Measurements from ENCODE around the gene HSD3B2.

The HSD3B2 gene

GRCh38 chr1:119387858-119388257 lies 27.1 kb upstream of the HSD3B2 start:
- Histone ChIP-seq H3K36me3 (ENCODE audit: insufficient read depth, low read length) (no peaks in the 10 kb centered on the region), H3K4me3 (no peak overlapping the region), H3K9me3 (ENCODE audit: low read depth, low read length) (no peaks in the 10 kb centered on the region), H3K27ac (no peak overlapping the region), H3K9ac (ENCODE audit: insufficient read length) (no peak overlapping the region)
- TF ChIP-seq FOXP2 (optimal IDR thresholded peaks at IDR 0.05; ENCODE audit: control extremely low read depth, extremely low read length, insufficient read depth) (no peak), POLR2AphosphoS5 (IDR thresholded peaks at IDR 0.05; ENCODE audit: borderline replicate concordance, low read depth, low read length) (no peak), EZH2 (IDR thresholded peaks at IDR 0.05) (no peak)
- DNase-seq (ENCODE audit: low read depth, low spot score): no peak

- no peak for DNase-seq (ENCODE audit: low read depth, low spot score)
- TF ChIP-seq FOXP2 (optimal IDR thresholded peaks at IDR 0.05; ENCODE audit: control extremely low read depth, extremely low read length, insufficient read depth) (no peak), POLR2AphosphoS5 (IDR thresholded peaks at IDR 0.05; ENCODE audit: borderline replicate concordance, low read depth, low read length) (no peak), EZH2 (IDR thresholded peaks at IDR 0.05) (no peak)
- Histone ChIP-seq H3K27ac (no peak overlapping the region), H3K36me3 (ENCODE audit: insufficient read depth, low read length) (no peaks in the 10 kb centered on the region), H3K9ac (ENCODE audit: insufficient read length) (no peak overlapping the region), H3K4me3 (no peak overlapping the region), H3K9me3 (ENCODE audit: low read depth, low read length) (no peaks in the 10 kb centered on the region)
Observed at GRCh38 chr1:119388450-119388849, 26.5 kb upstream of the HSD3B2 start.

GRCh38 chr1:119390526-119390925 lies 24.4 kb upstream of the HSD3B2 start:
- no peak overlapping the region for H3K4me3 ChIP-seq
- H3K27ac ChIP-seq: no peak overlapping the region
- no peaks in the 10 kb centered on the region for H3K9me3 ChIP-seq (ENCODE audit: low read depth, low read length)
- DNase-seq (ENCODE audit: low read depth, low spot score): no peak
- no peaks in the 10 kb centered on the region for H3K36me3 ChIP-seq (ENCODE audit: insufficient read depth, low read length)
- TF ChIP-seq FOXP2 (optimal IDR thresholded peaks at IDR 0.05; ENCODE audit: control extremely low read depth, extremely low read length, insufficient read depth): no peak
- no peak for TF ChIP-seq POLR2AphosphoS5 (IDR thresholded peaks at IDR 0.05; ENCODE audit: borderline replicate concordance, low read depth, low read length)
- TF ChIP-seq EZH2 (IDR thresholded peaks at IDR 0.05): no peak
- H3K9ac ChIP-seq (ENCODE audit: insufficient read length): no peak overlapping the region

GRCh38 chr1:119391749-119392148 lies 23.2 kb upstream of the HSD3B2 start:
- Histone ChIP-seq H3K9ac (ENCODE audit: insufficient read length) (no peak overlapping the region), H3K27ac (no peak overlapping the region), H3K4me3 (no peak overlapping the region), H3K9me3 (ENCODE audit: low read depth, low read length) (no peaks in the 10 kb centered on the region), H3K36me3 (ENCODE audit: insufficient read depth, low read length) (no peaks in the 10 kb centered on the region)
- TF ChIP-seq POLR2AphosphoS5 (IDR thresholded peaks at IDR 0.05; ENCODE audit: borderline replicate concordance, low read depth, low read length) (no peak), FOXP2 (optimal IDR thresholded peaks at IDR 0.05; ENCODE audit: control extremely low read depth, extremely low read length, insufficient read depth) (no peak), EZH2 (IDR thresholded peaks at IDR 0.05) (no peak)
- DNase-seq (ENCODE audit: low read depth, low spot score): no peak

- no peak for DNase-seq (ENCODE audit: low read depth, low spot score)
- H3K36me3 ChIP-seq (ENCODE audit: insufficient read depth, low read length): no peaks in the 10 kb centered on the region
- no peaks in the 10 kb centered on the region for H3K9me3 ChIP-seq (ENCODE audit: low read depth, low read length)
- TF ChIP-seq EZH2 (IDR thresholded peaks at IDR 0.05) (no peak), FOXP2 (optimal IDR thresholded peaks at IDR 0.05; ENCODE audit: control extremely low read depth, extremely low read length, insufficient read depth) (no peak), POLR2AphosphoS5 (IDR thresholded peaks at IDR 0.05; ENCODE audit: borderline replicate concordance, low read depth, low read length) (no peak)
- H3K27ac ChIP-seq: no peak overlapping the region
- H3K9ac ChIP-seq (ENCODE audit: insufficient read length): no peak overlapping the region
- H3K4me3 ChIP-seq: no peak overlapping the region
Observed at GRCh38 chr1:119394085-119394484, 20.9 kb upstream of the HSD3B2 start.

DNA sequence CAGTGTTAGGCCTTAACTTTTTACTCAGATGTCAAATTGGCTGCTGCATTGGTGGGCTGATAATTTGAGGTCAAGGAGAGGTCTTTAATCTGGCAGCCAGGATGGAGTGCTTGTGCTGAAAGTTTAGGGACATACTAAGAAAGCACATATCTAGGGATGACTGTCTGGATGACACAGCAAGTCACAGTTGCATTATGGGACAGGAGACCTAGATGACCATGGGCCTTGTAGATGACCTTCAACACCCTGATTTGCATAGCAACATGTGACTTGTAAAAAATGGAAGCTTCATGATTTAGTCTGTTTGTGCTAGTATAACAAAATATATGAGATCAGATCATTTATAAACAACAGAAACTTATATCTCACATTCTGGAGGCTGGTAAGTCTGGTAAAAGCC lies 18.0 kb upstream of the HSD3B2 start:
- Histone ChIP-seq H3K36me3 (ENCODE audit: insufficient read depth, low read length) (no peaks in the 10 kb centered on the region), H3K27ac (no peak overlapping the region), H3K4me3 (no peak overlapping the region), H3K9ac (ENCODE audit: insufficient read length) (no peak overlapping the region), H3K9me3 (ENCODE audit: low read depth, low read length) (no peaks in the 10 kb centered on the region)
- TF ChIP-seq EZH2 (IDR thresholded peaks at IDR 0.05): no peak
- TF ChIP-seq FOXP2 (optimal IDR thresholded peaks at IDR 0.05; ENCODE audit: control extremely low read depth, extremely low read length, insufficient read depth): no peak
- TF ChIP-seq POLR2AphosphoS5 (IDR thresholded peaks at IDR 0.05; ENCODE audit: borderline replicate concordance, low read depth, low read length): no peak
- DNase-seq (ENCODE audit: low read depth, low spot score): no peak

- DNase-seq (ENCODE audit: low read depth, low spot score): no peak
- TF ChIP-seq EZH2 (IDR thresholded peaks at IDR 0.05) (no peak), FOXP2 (optimal IDR thresholded peaks at IDR 0.05; ENCODE audit: control extremely low read depth, extremely low read length, insufficient read depth) (no peak), POLR2AphosphoS5 (IDR thresholded peaks at IDR 0.05; ENCODE audit: borderline replicate concordance, low read depth, low read length) (no peak)
- H3K36me3 ChIP-seq (ENCODE audit: insufficient read depth, low read length): no peaks in the 10 kb centered on the region
- H3K9ac ChIP-seq (ENCODE audit: insufficient read length): no peak overlapping the region
- H3K9me3 ChIP-seq (ENCODE audit: low read depth, low read length): no peaks in the 10 kb centered on the region
- H3K27ac ChIP-seq: no peak overlapping the region
- H3K4me3 ChIP-seq: no peak overlapping the region
Observed at GRCh38 chr1:119397986-119398385, 17.0 kb upstream of the HSD3B2 start.

DNA sequence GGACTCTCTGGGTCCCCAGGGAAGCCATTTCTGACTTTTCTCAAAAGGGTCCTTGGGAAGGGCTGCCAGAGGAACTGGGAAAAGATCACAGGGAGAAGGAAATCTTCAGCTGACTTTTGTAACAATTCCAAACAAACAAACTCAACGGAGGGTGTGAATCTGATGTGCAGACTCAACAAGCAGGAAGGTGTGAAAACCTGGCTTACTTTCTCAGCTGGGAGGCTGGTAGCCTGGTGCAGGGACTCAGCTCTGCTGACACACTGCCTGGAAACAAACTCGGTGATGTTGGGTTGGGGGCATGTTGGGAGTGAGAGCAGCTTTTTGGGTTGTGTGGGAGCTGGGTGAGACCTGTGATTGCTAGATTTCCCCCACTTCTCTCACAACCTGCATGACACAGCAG lies 10.2 kb upstream of the HSD3B2 start:
- no peak for DNase-seq (ENCODE audit: low read depth, low spot score)
- H3K27ac ChIP-seq: no peak overlapping the region

GRCh38 chr1:119409731-119410130 lies 5.2 kb upstream of the HSD3B2 start:
- Histone ChIP-seq H3K9ac (ENCODE audit: insufficient read length) (no peak overlapping the region), H3K27ac (no peak overlapping the region), H3K4me3 (no peak overlapping the region), H3K9me3 (ENCODE audit: low read depth, low read length) (no peaks in the 10 kb centered on the region), H3K36me3 (ENCODE audit: insufficient read depth, low read length) (no peaks in the 10 kb centered on the region)
- TF ChIP-seq FOXP2 (optimal IDR thresholded peaks at IDR 0.05; ENCODE audit: control extremely low read depth, extremely low read length, insufficient read depth): no peak
- TF ChIP-seq POLR2AphosphoS5 (IDR thresholded peaks at IDR 0.05; ENCODE audit: borderline replicate concordance, low read depth, low read length): no peak
- TF ChIP-seq EZH2 (IDR thresholded peaks at IDR 0.05): no peak
- no peak for DNase-seq (ENCODE audit: low read depth, low spot score)

More for the DNA sequence above, 10.2 kb upstream of the HSD3B2 start:
- TF ChIP-seq POLR2AphosphoS5 (IDR thresholded peaks at IDR 0.05; ENCODE audit: borderline replicate concordance, low read depth, low read length) (no peak), FOXP2 (optimal IDR thresholded peaks at IDR 0.05; ENCODE audit: control extremely low read depth, extremely low read length, insufficient read depth) (no peak), EZH2 (IDR thresholded peaks at IDR 0.05) (no peak)
- Histone ChIP-seq H3K36me3 (ENCODE audit: insufficient read depth, low read length) (no peaks in the 10 kb centered on the region), H3K4me3 (no peak overlapping the region), H3K9ac (ENCODE audit: insufficient read length) (no peak overlapping the region), H3K9me3 (ENCODE audit: low read depth, low read length) (no peaks in the 10 kb centered on the region)

Data from SK-N-MC (cell line).